GM21529 (cell line): ENCODE data around the gene VPS26A.
"Not testable (repeated sequence)": the region's sequence is repeated elsewhere in the genome, so short reads cannot be mapped to it uniquely, and the experiment has no call there.

Experiments used
- ATAC-seq: cut with Tn5 transposase; IDR thresholded peaks from one replicate; pipeline ENCODE4 v1.9.1; 2021; ENCODE audit not compliant: unreplicated experiment

VPS26A gene

GRCh38 chr10:69175326-69175725, 51.3 kb downstream of the VPS26A start:
- ATAC-seq: not testable (repeated sequence)

GRCh38 chr10:69176823-69177222, 52.8 kb downstream of the VPS26A start:
- ATAC-seq: no peak

GRCh38 chr10:69179089-69179742, 55.2 kb downstream of the VPS26A start:
- ATAC-seq: peak; percentile 21

- peak; percentile 87 for ATAC-seq
These were observed 56.0 kb downstream of the VPS26A start, which contains the start of gene SUPV3L1 for GRCh38 chr10:69179743-69180524. SUPV3L1 (plus strand) TSS chr10:69180234; CDS start chr10:69180292, 58 bp downstream.

- ATAC-seq: no peak
These were observed 56.7 kb downstream of the VPS26A start for GRCh38 chr10:69180525-69181204.

- ATAC-seq: no peak
These were observed 57.5 kb downstream of the VPS26A start for GRCh38 chr10:69181433-69181832.

- ATAC-seq: no peak
These were observed 58.0 kb downstream of the VPS26A start for GRCh38 chr10:69182005-69182404.

GRCh38 chr10:69186524-69186923, 62.5 kb downstream of the VPS26A start:
- no peak for ATAC-seq

- no peak for ATAC-seq
These were observed 77.1 kb downstream of the VPS26A start for GRCh38 chr10:69201045-69201444.

- ATAC-seq: no peak
These were observed 78.4 kb downstream of the VPS26A start for GRCh38 chr10:69202332-69202731.

- ATAC-seq: no peak
These were observed 84.8 kb downstream of the VPS26A start for GRCh38 chr10:69208761-69209160.

- no peak for ATAC-seq
These were observed 86.0 kb downstream of the VPS26A start for GRCh38 chr10:69209787-69210484.

- ATAC-seq: no peak
These were observed 87.1 kb downstream of the VPS26A start for GRCh38 chr10:69211104-69211503.

GRCh38 chr10:69211524-69211923, 87.5 kb downstream of the VPS26A start:
- no peak for ATAC-seq

GRCh38 chr10:69213591-69214311, 89.8 kb downstream of the VPS26A start:
- ATAC-seq: no peak

GRCh38 chr10:69214666-69215131, 90.7 kb downstream of the VPS26A start:
- no peak for ATAC-seq

GRCh38 chr10:69215405-69216171, 91.6 kb downstream of the VPS26A start:
- ATAC-seq: no peak

GRCh38 chr10:69216577-69217118, 92.7 kb downstream of the VPS26A start:
- ATAC-seq: no peak

GRCh38 chr10:69217119-69217754, 93.3 kb downstream of the VPS26A start:
- ATAC-seq: no peak
